Neuronal stem cell (in vitro differentiated cells): Measurements from ENCODE around the gene THSD7A.

Experiments used
- DNase-seq: peaks from one replicate; pipeline ENCODE4 v3.0.0-alpha.2; 2013; ENCODE audit warnings: low spot score
- H2AFZ ChIP-seq: one replicate; pipeline ENCODE4 v1.6.1; 2013; ENCODE audit warnings: mild to moderate bottlenecking, low read length, inconsistent platforms
- H2AK5ac ChIP-seq: 2 replicates; pipeline ENCODE4 v1.6.1; 2013; ENCODE audit warnings: low read depth, mild to moderate bottlenecking, inconsistent platforms, low read length, moderate library complexity, mixed read lengths
- H2BK120ac ChIP-seq: 2 replicates; pipeline ENCODE4 v1.6.1; 2013; ENCODE audit warnings: low read depth, mild to moderate bottlenecking, inconsistent platforms, low read length, moderate library complexity, mixed read lengths
- H2BK12ac ChIP-seq: one replicate; pipeline ENCODE4 v1.6.1; 2013; ENCODE audit warnings: low read length, inconsistent platforms
- H2BK15ac ChIP-seq: 2 replicates; pipeline ENCODE4 v1.6.1; 2013; ENCODE audit warnings: mild to moderate bottlenecking, low read length, inconsistent platforms, mixed read lengths
- H2BK5ac ChIP-seq: one replicate; pipeline ENCODE4 v1.6.1; 2013; ENCODE audit warnings: inconsistent platforms, mild to moderate bottlenecking, low read length, moderate library complexity
- H3K14ac ChIP-seq: one replicate; pipeline ENCODE4 v1.6.1; 2013; ENCODE audit warnings: low read length, inconsistent platforms
- H3K18ac ChIP-seq: 2 replicates; pipeline ENCODE4 v1.6.1; 2013; ENCODE audit warnings: low read length, inconsistent platforms
- H3K23ac ChIP-seq: 2 replicates; pipeline ENCODE4 v1.6.1; 2013; ENCODE audit warnings: low read depth, mild to moderate bottlenecking, mixed read lengths, low read length, inconsistent platforms; ENCODE audit not compliant: poor library complexity
- H3K27ac ChIP-seq: replicated peaks from 3 replicates; pipeline ENCODE4 v1.5.1; 2013; ENCODE audit warnings: low read length, inconsistent platforms
- H3K27me3 ChIP-seq, 3 experiments: 2 replicates each; pipeline ENCODE4 v1.6.1; 2013; ENCODE audit warnings: low read length in 3 of 3, mild to moderate bottlenecking in 2 of 3, inconsistent platforms in 1 of 3, low read depth in 1 of 3, mixed read lengths in 1 of 3, moderate library complexity in 1 of 3; ENCODE audit not compliant: control insufficient read depth in 3 of 3, insufficient read depth in 3 of 3
- H3K36me3 ChIP-seq, 2 donors: replicated peaks in 1 of 2; 2 replicates each; pipeline ENCODE4 v1.6.1; 2013; ENCODE audit warnings: low read length in 2 of 2; ENCODE audit not compliant: control insufficient read depth in 2 of 2, insufficient read depth in 2 of 2
- H3K4ac ChIP-seq: 2 replicates; pipeline ENCODE4 v1.6.1; 2013; ENCODE audit warnings: inconsistent platforms, mild to moderate bottlenecking, low read length, moderate library complexity
- H3K4me1 ChIP-seq, 2 donors: 1 replicate in 1 of 2; 2 replicates in 1 of 2; pipeline ENCODE4 v1.6.1; 2013; ENCODE audit warnings: low read length in 2 of 2, low read depth in 1 of 2; ENCODE audit not compliant: control insufficient read depth in 2 of 2, insufficient read depth in 1 of 2
- H3K4me2 ChIP-seq: one replicate; pipeline ENCODE4 v1.6.1; 2013; ENCODE audit warnings: mild to moderate bottlenecking, low read length, inconsistent platforms; ENCODE audit not compliant: insufficient read depth, poor library complexity, severe bottlenecking
- H3K4me3 ChIP-seq, 2 donors: 2 replicates each; pipeline ENCODE4 v1.5.1; 2013; ENCODE audit warnings: low read length in 2 of 2, mild to moderate bottlenecking in 2 of 2, inconsistent platforms in 1 of 2, moderate library complexity in 1 of 2
- H3K79me1 ChIP-seq: one replicate; pipeline ENCODE4 v1.6.1; 2013; ENCODE audit warnings: low read depth, mild to moderate bottlenecking, inconsistent platforms, low read length, moderate library complexity
- H3K9ac ChIP-seq: one replicate; pipeline ENCODE4 v1.6.1; 2013; ENCODE audit warnings: mild to moderate bottlenecking, low read depth, low read length, inconsistent platforms; ENCODE audit not compliant: poor library complexity
- H3K9me3 ChIP-seq, 2 donors: replicated peaks in 1 of 2; 2 replicates each; pipeline versions ENCODE3 to v1.6.1; 2013; ENCODE audit warnings: low read length in 2 of 2, mild to moderate bottlenecking in 2 of 2, inconsistent platforms in 1 of 2, low read depth in 1 of 2, mixed read lengths in 1 of 2, moderate library complexity in 1 of 2; ENCODE audit not compliant: control insufficient read depth in 2 of 2, insufficient read depth in 1 of 2
- H4K8ac ChIP-seq: one replicate; pipeline ENCODE4 v1.6.1; 2013; ENCODE audit warnings: low read depth, mild to moderate bottlenecking, inconsistent platforms, low read length, moderate library complexity
- H4K91ac ChIP-seq: one replicate; pipeline ENCODE4 v1.6.1; 2013; ENCODE audit warnings: low read length, low read depth, mild to moderate bottlenecking, inconsistent platforms; ENCODE audit not compliant: poor library complexity
- WGBS, 2 donors: extraction: QIAGEN DNeasy Blood & Tissue Kit; methylation state at CpG; one replicate each; pipeline ENCODE4 v1.1.7; 2013; ENCODE audit warnings: missing lambda C conversion rate in 2 of 2, mixed read lengths in 1 of 2; ENCODE audit not compliant: insufficient read length in 2 of 2, insufficient replicate concordance in 1 of 2; ENCODE audit errors: extremely low coverage in 2 of 2; 5-methylcytosine and 5-hydroxymethylcytosine counted together

THSD7A gene

GRCh38 chr7:11811709-11812108 lies 20.3 kb downstream of the THSD7A start:
- Histone ChIP-seq H3K9me3 (no peaks in the 10 kb centered on the region), H3K14ac (no peak overlapping the region), H3K4me1 (peaks cover 0 to 5% of the 10 kb centered on the region in 2 donors), H3K36me3 (no peaks in the 10 kb centered on the region), H3K4me3 (no peak overlapping the region), H3K4ac (no peak overlapping the region), H2AK5ac (no peak overlapping the region), H3K27ac (no peak overlapping the region), H3K18ac (no peak overlapping the region), H2AFZ (peak overlapping the region; percentile 23), H2BK120ac (no peak overlapping the region), H3K9ac (no peak overlapping the region), H3K4me2 (no peak overlapping the region), H4K91ac (no peak overlapping the region), H4K8ac (no peak overlapping the region), H3K79me1 (no peaks in the 10 kb centered on the region), H2BK15ac (no peak overlapping the region), H2BK12ac (no peak overlapping the region), H3K23ac (no peak overlapping the region), H2BK5ac (no peak overlapping the region), H3K27me3 (no peaks in the 10 kb centered on the region)
- DNase-seq: no peak

- Histone ChIP-seq H2BK15ac (no peak overlapping the region), H3K79me1 (no peaks in the 10 kb centered on the region), H3K36me3 (no peaks in the 10 kb centered on the region), H3K27ac (no peak overlapping the region), H3K27me3 (no peaks in the 10 kb centered on the region), H3K9me3 (no peaks in the 10 kb centered on the region), H4K8ac (no peak overlapping the region), H3K4ac (no peak overlapping the region), H2BK120ac (no peak overlapping the region), H2AK5ac (no peak overlapping the region), H3K4me2 (no peak overlapping the region), H3K4me1 (peaks cover 0 to 5% of the 10 kb centered on the region in 2 donors), H3K14ac (no peak overlapping the region), H2BK5ac (no peak overlapping the region), H3K9ac (no peak overlapping the region), H2AFZ (no peak overlapping the region), H3K4me3 (no peak overlapping the region), H3K18ac (no peak overlapping the region), H4K91ac (no peak overlapping the region), H2BK12ac (no peak overlapping the region), H3K23ac (no peak overlapping the region)
- no CpG with 5 or more reads among the region's 4 CpGs for WGBS, 2 donors
- DNase-seq: no peak
Measured at GRCh38 chr7:11810043-11810625, 21.9 kb downstream of the THSD7A start.

- H3K4me1 ChIP-seq: peaks cover 0 to 4% of the 10 kb centered on the region in 2 donors
- H2BK15ac ChIP-seq: no peak overlapping the region
- H3K4me2 ChIP-seq: no peak overlapping the region
- no peak overlapping the region for H2BK120ac ChIP-seq
- H2AFZ ChIP-seq: no peak overlapping the region
- WGBS, 2 donors: no CpG with 5 or more reads among the region's 2 CpGs
- no peak overlapping the region for H3K9ac ChIP-seq
- H3K9me3 ChIP-seq: no peaks in the 10 kb centered on the region
- no peak overlapping the region for H4K91ac ChIP-seq
- H3K27me3 ChIP-seq: no peaks in the 10 kb centered on the region
- no peak overlapping the region for H2BK5ac ChIP-seq
- no peak overlapping the region for H3K4me3 ChIP-seq
- H4K8ac ChIP-seq: no peak overlapping the region
- no peak overlapping the region for H2BK12ac ChIP-seq
- no peak overlapping the region for H3K18ac ChIP-seq
- DNase-seq: no peak
- no peak overlapping the region for H3K27ac ChIP-seq
- no peak overlapping the region for H3K14ac ChIP-seq
- H3K23ac ChIP-seq: no peak overlapping the region
- H3K79me1 ChIP-seq: no peaks in the 10 kb centered on the region
- H3K4ac ChIP-seq: no peak overlapping the region
- no peaks in the 10 kb centered on the region for H3K36me3 ChIP-seq
- no peak overlapping the region for H2AK5ac ChIP-seq
Measured at GRCh38 chr7:11807000-11807399, 25.0 kb downstream of the THSD7A start.

- Histone ChIP-seq H2AK5ac (no peak overlapping the region), H2AFZ (no peak overlapping the region), H4K91ac (no peak overlapping the region), H3K27ac (no peak overlapping the region), H3K23ac (no peak overlapping the region), H3K79me1 (no peaks in the 10 kb centered on the region), H4K8ac (no peak overlapping the region), H3K14ac (no peak overlapping the region), H2BK120ac (no peak overlapping the region), H3K18ac (no peak overlapping the region), H3K4ac (no peak overlapping the region), H3K4me3 (no peak overlapping the region), H2BK12ac (no peak overlapping the region), H3K4me1 (no peaks in the 10 kb centered on the region), H3K9me3 (no peaks in the 10 kb centered on the region), H2BK15ac (no peak overlapping the region), H3K4me2 (no peak overlapping the region), H3K27me3 (no peaks in the 10 kb centered on the region), H3K36me3 (no peaks in the 10 kb centered on the region), H3K9ac (no peak overlapping the region), H2BK5ac (no peak overlapping the region)
- no peak for DNase-seq
- WGBS, 2 donors: no CpG with 5 or more reads among the region's 4 CpGs
Measured at GRCh38 chr7:11804621-11805020, 27.4 kb downstream of the THSD7A start.
